Hepatocyte (in vitro differentiated cells): ENCODE measurements around the gene ZNF587B. TPM values are rescaled to one million over a fixed set of nuclear protein-coding genes. Genes with fewer than 3 reads are reported as not detected.
"Not testable (repeated sequence)": the region's sequence is repeated elsewhere in the genome, so short reads cannot be mapped to it uniquely, and the experiment has no call there.

ENCODE experiments used
- DNase-seq: peaks from one replicate; pipeline ENCODE4 v3.0.0-alpha.2; 2016; ENCODE audit warnings: low spot score
- H2AFZ ChIP-seq: fragments of 200-600 bp; sonication (generic); 2 replicates; pipeline ENCODE4 v1.6.0; 2016; ENCODE audit warnings: antibody characterized with exemption, mild to moderate bottlenecking
- H3K27ac ChIP-seq: fragments of 200-600 bp; sonication (generic); 2 replicates; pipeline ENCODE4 v1.5.1; 2016; ENCODE audit warnings: mild to moderate bottlenecking
- H3K27me3 ChIP-seq: fragments of 200-600 bp; sonication (generic); 2 replicates; pipeline ENCODE4 v1.6.1; 2016
- H3K36me3 ChIP-seq: fragments of 200-600 bp; sonication (generic); replicated peaks from 2 replicates; pipeline ENCODE4 v1.5.1; 2016; ENCODE audit warnings: low read depth; ENCODE audit not compliant: insufficient read depth
- H3K4me1 ChIP-seq: fragments of 200-600 bp; sonication (generic); 2 replicates; pipeline ENCODE4 v1.5.1; 2016; ENCODE audit warnings: mild to moderate bottlenecking, moderate library complexity; ENCODE audit not compliant: insufficient read depth
- H3K4me2 ChIP-seq: fragments of 200-600 bp; sonication (generic); 2 replicates; pipeline ENCODE4 v1.6.0; 2016
- H3K4me3 ChIP-seq: fragments of 200-600 bp; sonication (generic); 2 replicates; pipeline ENCODE4 v1.5.1; 2016; ENCODE audit warnings: mild to moderate bottlenecking
- H3K79me2 ChIP-seq: fragments of 200-600 bp; sonication (generic); 2 replicates; pipeline ENCODE4 v1.6.0; 2017; ENCODE audit warnings: mild to moderate bottlenecking
- H3K9me2 ChIP-seq: fragments of 200-600 bp; sonication (generic); replicated peaks from 2 replicates; pipeline ENCODE4 v1.6.0; 2017; ENCODE audit warnings: mild to moderate bottlenecking; ENCODE audit not compliant: insufficient read depth
- H3K9me3 ChIP-seq: fragments of 200-600 bp; sonication (generic); 2 replicates; pipeline ENCODE4 v1.5.1; 2016; ENCODE audit warnings: low read depth, mild to moderate bottlenecking
- H4K20me1 ChIP-seq: fragments of 200-600 bp; sonication (generic); 2 replicates; pipeline ENCODE4 v1.6.0; 2016; ENCODE audit warnings: mild to moderate bottlenecking; ENCODE audit not compliant: insufficient read depth, poor library complexity, severe bottlenecking
- EZH2 ChIP-seq: fragments of 200-600 bp; sonication (generic); IDR thresholded peaks from 2 replicates; pipeline ENCODE4 v1.6.1; 2016; ENCODE audit warnings: antibody characterized with exemption, mild to moderate bottlenecking, borderline replicate concordance
- EZH2phosphoT487 ChIP-seq: fragments of 200-600 bp; sonication (generic); IDR thresholded peaks from one replicate; pipeline ENCODE4 v1.6.1; 2018; ENCODE audit warnings: antibody characterized with exemption, mild to moderate bottlenecking, low read depth, moderate library complexity; ENCODE audit not compliant: unreplicated experiment, severe bottlenecking
- WGBS: methylation state at CpG from one replicate; pipeline ENCODE4 v1.1.6; 2016; ENCODE audit warnings: low lambda C conversion rate; ENCODE audit errors: missing lambda C conversion rate; 5-methylcytosine and 5-hydroxymethylcytosine counted together
- polyA plus RNA-seq: library from polyadenylated mRNA; unstranded; fragments of >200 nt; fragmentation: Nextera tagmentation; extraction: Ambion mirVana; gene quantifications from 2 replicates; pipeline ENCODE4 v1.2.1, GENCODE V29; 2016
- total RNA-seq: library from RNA; depleted of rRNA; stranded (reverse); fragments of >200 nt; gene quantifications from 2 replicates; pipeline ENCODE4 v1.2.3, GENCODE V29; 2014
- TF ChIP-seq, protein P1 (sequence below): fragments of 200-600 bp; sonication (generic); IDR thresholded peaks from 2 replicates; pipeline ENCODE4 v1.5.1; 2016; ENCODE audit warnings: antibody characterized with exemption, mild to moderate bottlenecking; ENCODE audit not compliant: poor library complexity

Gene ZNF587B
- total and polyA plus RNA-seq, 2 experiments from 2014 or later: 1.8 to 16.8 TPM

DNA sequence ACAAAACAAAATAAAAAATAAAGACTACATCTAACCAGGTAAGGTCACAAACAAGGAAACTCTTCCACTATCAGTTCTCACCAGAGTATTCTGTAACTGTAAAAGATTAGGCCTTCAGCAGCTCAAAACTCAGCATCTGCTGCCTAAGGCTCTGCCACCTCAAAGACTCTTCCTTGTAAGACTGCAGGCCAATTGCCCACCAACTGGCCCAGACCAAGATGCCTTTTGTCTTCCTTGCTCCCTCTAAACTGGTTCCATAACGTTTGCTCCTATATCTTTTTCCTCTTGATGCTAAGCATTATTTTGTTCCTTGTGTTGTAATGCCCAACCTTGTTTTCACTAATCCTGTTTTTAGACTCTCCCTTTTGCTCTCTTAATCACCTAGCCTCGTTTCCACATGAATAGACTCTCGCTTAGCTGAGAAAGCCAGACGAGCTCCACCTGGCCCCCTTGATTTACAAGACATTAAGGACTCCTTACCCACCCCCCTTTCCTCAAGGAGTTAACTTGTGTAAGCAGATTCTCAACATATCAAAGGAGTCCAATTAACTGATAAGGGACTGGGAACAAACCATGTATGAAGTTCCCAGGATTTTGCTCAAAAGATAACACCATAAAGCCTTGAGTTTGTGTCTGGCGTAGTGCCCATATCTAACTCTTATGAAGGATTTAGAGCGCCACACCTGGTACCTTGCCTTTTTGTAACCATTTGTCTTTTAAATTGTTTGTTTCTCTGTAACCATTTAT is 57.3 kb downstream of the ZNF587B start:
- Histone ChIP-seq H3K4me1 (peaks cover 5% of the 10 kb centered on the region), H3K9me3 (no peaks in the 10 kb centered on the region), H3K79me2 (peaks cover 56% of the 10 kb centered on the region), H3K36me3 (no peaks in the 10 kb centered on the region), H3K27ac (peak overlapping the region; percentile 80), H3K27me3 (no peaks in the 10 kb centered on the region), H3K9me2 (no peaks in the 10 kb centered on the region), H3K4me2 (peak overlapping the region; percentile 83), H2AFZ (no peak overlapping the region), H4K20me1 (no peaks in the 10 kb centered on the region), H3K4me3 (peak overlapping the region; percentile 59)
- DNase-seq: peak; percentile 52
- WGBS: 12% methylated on average over 6 of the region's 6 CpGs
- TF ChIP-seq, protein P1, sequence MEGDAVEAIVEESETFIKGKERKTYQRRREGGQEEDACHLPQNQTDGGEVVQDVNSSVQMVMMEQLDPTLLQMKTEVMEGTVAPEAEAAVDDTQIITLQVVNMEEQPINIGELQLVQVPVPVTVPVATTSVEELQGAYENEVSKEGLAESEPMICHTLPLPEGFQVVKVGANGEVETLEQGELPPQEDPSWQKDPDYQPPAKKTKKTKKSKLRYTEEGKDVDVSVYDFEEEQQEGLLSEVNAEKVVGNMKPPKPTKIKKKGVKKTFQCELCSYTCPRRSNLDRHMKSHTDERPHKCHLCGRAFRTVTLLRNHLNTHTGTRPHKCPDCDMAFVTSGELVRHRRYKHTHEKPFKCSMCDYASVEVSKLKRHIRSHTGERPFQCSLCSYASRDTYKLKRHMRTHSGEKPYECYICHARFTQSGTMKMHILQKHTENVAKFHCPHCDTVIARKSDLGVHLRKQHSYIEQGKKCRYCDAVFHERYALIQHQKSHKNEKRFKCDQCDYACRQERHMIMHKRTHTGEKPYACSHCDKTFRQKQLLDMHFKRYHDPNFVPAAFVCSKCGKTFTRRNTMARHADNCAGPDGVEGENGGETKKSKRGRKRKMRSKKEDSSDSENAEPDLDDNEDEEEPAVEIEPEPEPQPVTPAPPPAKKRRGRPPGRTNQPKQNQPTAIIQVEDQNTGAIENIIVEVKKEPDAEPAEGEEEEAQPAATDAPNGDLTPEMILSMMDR: peak; percentile 22
- no peak for TF ChIP-seq EZH2

DNA sequence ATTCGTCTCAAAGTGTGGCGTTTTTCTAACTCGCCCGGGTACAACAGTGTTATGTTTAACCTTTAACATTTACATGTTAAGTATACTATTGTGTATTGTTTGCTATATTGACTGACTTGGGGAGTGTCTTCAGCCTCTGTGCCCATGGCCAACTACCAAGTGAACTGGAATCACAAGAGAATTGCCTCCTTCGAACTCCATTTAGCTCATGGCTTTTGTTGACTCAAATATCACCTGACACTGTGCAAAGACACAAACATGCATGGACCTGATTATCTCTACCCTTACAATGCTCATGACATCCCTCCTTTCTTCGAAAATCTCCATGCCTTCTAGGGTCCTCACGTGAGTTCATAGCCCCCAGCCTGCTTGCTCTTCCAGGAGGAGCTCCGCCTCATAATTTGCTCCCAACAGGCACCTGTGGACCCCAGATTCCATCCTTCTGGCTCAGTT is 58.0 kb downstream of the ZNF587B start:
- Histone ChIP-seq H3K27me3 (no peaks in the 10 kb centered on the region), H2AFZ (peak overlapping the region; percentile 68), H3K27ac (peak overlapping the region; percentile 80), H4K20me1 (no peaks in the 10 kb centered on the region), H3K4me3 (peak overlapping the region; percentile 59), H3K4me1 (peaks cover 5% of the 10 kb centered on the region), H3K9me2 (no peaks in the 10 kb centered on the region), H3K79me2 (peaks cover 51% of the 10 kb centered on the region), H3K36me3 (no peaks in the 10 kb centered on the region), H3K9me3 (no peaks in the 10 kb centered on the region), H3K4me2 (peak overlapping the region; percentile 83)
- no peak for DNase-seq
- TF ChIP-seq, protein P1: no peak
- TF ChIP-seq EZH2: no peak
- TF ChIP-seq EZH2phosphoT487: no peak
- WGBS: 5% methylated on average over 8 of the region's 8 CpGs

DNA sequence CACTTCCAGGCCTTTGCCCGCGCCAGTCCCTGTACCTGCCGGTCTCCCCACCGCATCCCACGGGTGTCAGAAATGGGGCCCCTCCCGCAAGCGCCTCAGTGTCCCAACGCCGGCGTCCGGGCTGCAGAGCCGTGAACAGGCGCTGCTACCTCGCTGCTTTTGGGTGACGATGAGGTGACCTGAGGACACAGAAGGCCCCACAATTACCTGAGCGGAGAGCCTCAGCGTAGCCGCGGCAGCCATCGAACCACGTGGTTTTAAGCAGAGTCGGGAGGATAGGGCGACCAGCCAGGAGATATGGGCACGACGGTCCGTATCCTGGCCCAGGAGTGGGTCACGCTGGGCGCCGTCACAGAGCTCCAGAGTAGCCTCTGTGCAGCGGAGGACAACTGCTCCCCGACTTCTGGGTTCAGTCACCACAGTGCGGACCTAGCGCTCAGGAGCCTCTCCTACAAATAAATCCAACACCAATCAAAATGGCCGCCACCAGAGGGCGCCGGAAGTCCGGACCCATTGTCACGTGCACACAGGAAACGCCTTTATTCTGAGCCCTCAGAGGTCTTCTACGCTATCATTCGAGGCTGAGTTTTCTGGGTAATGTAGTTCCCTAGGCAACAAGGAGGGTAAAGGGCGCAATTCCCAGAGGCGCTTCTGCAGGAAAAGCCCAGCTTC is 58.6 kb downstream of the ZNF587B start, which contains the start of gene ZNF814:
Gene ZNF814 (minus strand): TSS at position 478 of the 672 bp plus-strand sequence. CDS start 235 bp downstream, at position 243.
- Histone ChIP-seq H2AFZ (peak within 1 kb of the TSS; percentile 68), H3K4me2 (peak within 1 kb of the TSS; percentile 83), H3K9me3 (no peaks in the 10 kb centered on the region), H3K9me2 (no peaks in the 10 kb centered on the region), H4K20me1 (no peaks in the 10 kb centered on the region), H3K27me3 (no peaks in the 10 kb centered on the region), H3K4me3 (peak within 1 kb of the TSS; percentile 59), H3K27ac (peak within 1 kb of the TSS; percentile 80), H3K36me3 (no peaks in the 10 kb centered on the region), H3K79me2 (peaks cover 45% of the 10 kb centered on the region), H3K4me1 (peaks cover 5% of the 10 kb centered on the region)
- TF ChIP-seq EZH2phosphoT487 (no peak), EZH2 (no peak)
- TF ChIP-seq, protein P1: peak; percentile 32
- WGBS: 5% methylated on average over 43 of the region's 43 CpGs
- DNase-seq: peak; percentile 90

DNA sequence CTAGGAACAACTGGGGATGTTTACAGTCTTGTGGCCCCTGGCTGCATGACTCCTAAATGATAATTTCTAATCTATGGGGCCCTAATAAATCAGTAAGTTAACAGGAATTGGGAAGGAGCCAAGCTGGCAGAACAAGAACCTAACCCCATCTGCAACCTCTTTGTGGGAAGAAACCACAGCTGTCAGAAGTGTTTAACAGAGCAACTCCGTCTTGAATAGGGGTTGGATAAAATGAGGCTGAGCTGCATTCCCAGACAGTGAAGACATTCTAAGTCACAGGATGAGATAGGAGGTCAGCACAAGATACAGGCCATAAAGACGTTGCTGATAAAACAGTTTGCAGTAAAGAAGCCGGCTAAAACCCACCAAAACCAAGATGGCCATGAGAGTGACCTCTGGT is 60.6 kb downstream of the ZNF587B start:
- peak overlapping the region; percentile 81 for H3K27ac ChIP-seq

More for the DNA sequence above, 60.6 kb downstream of the ZNF587B start:
- H2AFZ ChIP-seq, H3K4me1 ChIP-seq, H3K36me3 ChIP-seq, H4K20me1 ChIP-seq, H3K4me3 ChIP-seq, H3K4me2 ChIP-seq, H3K27me3 ChIP-seq, H3K9me2 ChIP-seq, H3K9me3 ChIP-seq: not testable (repeated sequence)
- DNase-seq: peak; percentile 57
- WGBS: 7% methylated on average over 3 of the region's 3 CpGs
- peaks cover 25% of the 10 kb centered on the region for H3K79me2 ChIP-seq
